ENCODE measurements around the gene MACO1.
"Not testable (repeated sequence)": the region's sequence is repeated elsewhere in the genome, so short reads cannot be mapped to it uniquely, and the experiment has no call there.

The MACO1 gene

DNA sequence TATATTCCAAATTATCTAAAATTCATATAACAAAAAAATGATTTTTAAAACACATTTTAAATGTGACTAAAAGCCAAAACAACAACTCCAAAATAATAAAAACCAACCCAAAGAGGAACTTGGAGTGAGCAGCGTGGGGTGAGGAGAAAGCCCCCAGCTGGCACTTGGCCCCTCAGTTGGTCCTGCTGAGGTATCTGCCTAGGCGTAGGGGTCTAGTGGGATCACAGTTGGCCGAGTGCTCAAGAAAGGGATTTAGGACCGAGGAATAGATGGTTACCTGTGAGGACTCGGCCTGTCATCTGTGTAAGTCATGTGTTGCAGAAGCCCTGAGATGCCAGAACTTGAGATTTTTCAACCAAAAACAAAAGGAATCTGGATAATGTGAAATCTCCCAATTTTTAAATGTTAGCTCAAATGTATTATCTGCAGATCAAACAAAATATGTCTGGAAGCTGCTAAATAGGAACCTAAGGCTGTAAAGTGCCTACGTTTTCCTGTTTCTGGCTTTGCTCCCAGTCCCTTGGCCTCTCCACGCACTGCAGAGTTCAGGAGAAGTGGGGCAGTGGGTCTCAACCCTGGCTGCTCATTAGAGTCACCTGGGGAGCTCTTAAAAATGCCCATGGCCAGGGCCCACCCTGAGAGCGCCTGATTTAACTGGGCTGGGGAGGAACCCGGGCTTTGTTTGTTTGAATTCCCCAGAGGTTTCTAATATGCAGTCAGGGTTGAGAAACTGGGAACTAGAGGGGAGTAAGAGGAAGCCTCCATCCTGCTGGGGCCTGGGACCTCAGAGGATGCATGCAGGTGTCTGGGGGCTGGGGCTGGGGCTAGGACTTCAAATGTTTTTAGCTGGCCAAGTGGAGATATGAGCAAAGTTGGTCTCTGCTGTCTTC lies 74.3 kb downstream of the MACO1 start:
- intact Hi-C loops (cut with DNase I; ENCODE audit: low total_unique reads): no loop called here
- no peak overlapping the region for H3K4me3 ChIP-seq
- no peaks in the 10 kb centered on the region for H3K9me3 ChIP-seq
- peaks cover 6 to 62% (median 52%) of the 10 kb centered on the region in 4 donors for H3K4me1 ChIP-seq
- H3K36me3 ChIP-seq: peaks cover 0 to 5% (median 0%) of the 10 kb centered on the region in 3 donors
- no peaks in the 10 kb centered on the region for H3K27me3 ChIP-seq
- DNase-seq: no peak
- peak overlapping the region in 1 of 2 donors; percentile 42 for H3K27ac ChIP-seq
- TF ChIP-seq, protein P1, sequence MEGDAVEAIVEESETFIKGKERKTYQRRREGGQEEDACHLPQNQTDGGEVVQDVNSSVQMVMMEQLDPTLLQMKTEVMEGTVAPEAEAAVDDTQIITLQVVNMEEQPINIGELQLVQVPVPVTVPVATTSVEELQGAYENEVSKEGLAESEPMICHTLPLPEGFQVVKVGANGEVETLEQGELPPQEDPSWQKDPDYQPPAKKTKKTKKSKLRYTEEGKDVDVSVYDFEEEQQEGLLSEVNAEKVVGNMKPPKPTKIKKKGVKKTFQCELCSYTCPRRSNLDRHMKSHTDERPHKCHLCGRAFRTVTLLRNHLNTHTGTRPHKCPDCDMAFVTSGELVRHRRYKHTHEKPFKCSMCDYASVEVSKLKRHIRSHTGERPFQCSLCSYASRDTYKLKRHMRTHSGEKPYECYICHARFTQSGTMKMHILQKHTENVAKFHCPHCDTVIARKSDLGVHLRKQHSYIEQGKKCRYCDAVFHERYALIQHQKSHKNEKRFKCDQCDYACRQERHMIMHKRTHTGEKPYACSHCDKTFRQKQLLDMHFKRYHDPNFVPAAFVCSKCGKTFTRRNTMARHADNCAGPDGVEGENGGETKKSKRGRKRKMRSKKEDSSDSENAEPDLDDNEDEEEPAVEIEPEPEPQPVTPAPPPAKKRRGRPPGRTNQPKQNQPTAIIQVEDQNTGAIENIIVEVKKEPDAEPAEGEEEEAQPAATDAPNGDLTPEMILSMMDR (IDR thresholded peaks at IDR 0.05): no peak

DNA sequence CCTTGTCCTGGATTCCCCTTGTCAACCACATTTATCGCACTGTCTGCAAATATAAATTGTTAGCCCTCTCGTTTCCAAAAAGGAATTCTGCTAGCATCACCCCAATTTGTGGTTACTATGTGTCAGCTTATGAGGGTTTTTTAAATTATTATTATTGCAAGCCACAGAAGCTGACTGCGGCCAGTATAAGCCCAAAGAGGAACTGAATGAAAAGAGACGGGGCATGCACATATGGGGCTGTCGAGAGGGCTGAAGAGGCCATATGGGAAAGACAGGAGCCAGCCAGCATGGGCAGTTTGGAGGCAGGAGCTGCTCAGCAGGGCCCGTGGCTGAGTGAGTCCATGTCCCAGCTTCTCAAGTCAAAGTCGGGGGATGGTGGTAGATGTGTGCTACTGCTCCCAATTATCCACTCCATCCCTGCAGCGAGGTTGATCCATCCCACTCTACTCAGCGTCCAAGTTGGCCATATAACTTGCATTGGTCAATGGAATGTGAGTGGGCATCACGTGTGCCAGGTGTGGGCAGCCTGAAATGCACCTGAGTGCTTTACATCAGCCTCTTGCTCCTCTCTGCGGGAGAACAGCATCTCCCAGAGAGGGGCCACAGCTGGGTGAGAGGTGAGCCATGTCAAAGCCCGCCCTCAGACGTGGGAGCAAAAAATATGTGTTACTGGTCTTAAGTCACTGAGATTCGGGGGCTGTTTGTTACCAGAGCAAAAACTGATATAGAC lies 75.1 kb downstream of the MACO1 start:
- DNase-seq: no peak
- H3K27me3 ChIP-seq: no peaks in the 10 kb centered on the region
- intact Hi-C loops (cut with DNase I; ENCODE audit: low total_unique reads): no loop called here
- H3K9me3 ChIP-seq: no peaks in the 10 kb centered on the region
- H3K4me1 ChIP-seq: peaks cover 6 to 53% (median 43%) of the 10 kb centered on the region in 4 donors
- H3K36me3 ChIP-seq: peaks cover 0 to 5% (median 0%) of the 10 kb centered on the region in 3 donors
- TF ChIP-seq, protein P1 (IDR thresholded peaks at IDR 0.05): no peak
- H3K4me3 ChIP-seq: no peak overlapping the region
- peak overlapping the region in 1 of 2 donors; percentile 42 for H3K27ac ChIP-seq

DNA sequence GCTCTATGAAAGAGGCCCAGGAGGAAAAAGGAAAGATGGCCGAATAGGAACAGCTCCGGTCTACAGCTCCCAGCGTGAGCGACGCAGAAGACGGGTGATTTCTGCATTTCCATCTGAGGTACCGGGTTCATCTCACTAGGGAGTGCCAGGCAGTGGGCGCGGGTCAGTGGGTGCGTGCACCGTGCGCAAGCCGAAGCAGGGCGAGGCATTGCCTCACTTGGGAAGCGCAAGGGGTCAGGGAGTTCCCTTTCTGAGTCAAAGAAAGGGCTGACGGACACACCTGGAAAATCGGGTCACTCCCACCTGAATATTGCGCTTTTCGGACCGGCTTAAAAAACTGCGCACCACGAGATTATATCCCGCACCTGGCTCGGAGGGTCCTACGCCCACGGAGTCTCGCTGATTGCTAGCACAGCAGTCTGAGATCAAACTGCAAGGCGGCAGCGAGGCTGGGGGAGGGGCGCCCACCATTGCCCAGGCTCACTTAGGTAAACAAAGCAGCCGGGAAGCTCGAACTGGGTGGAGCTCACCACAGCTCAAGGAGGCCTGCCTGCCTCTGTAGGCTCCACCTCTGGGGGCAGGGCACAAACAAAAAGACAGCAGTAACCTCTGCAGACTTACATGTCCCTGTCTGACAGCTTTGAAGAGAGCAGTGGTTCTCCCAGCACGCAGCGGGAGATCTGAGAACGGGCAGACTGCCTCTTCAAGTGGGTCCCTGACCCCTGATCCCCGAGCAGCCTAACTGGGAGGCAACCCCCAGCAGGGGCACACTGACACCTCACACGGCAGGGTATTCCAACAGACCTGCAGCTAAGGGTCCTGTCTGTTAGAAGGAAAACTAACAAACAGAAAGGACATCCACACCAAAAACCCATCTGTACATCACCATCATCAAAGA lies 76.1 kb downstream of the MACO1 start:
- H3K27me3 ChIP-seq; intact Hi-C loops (cut with DNase I; ENCODE audit: low total_unique reads): not testable (repeated sequence)

DNA sequence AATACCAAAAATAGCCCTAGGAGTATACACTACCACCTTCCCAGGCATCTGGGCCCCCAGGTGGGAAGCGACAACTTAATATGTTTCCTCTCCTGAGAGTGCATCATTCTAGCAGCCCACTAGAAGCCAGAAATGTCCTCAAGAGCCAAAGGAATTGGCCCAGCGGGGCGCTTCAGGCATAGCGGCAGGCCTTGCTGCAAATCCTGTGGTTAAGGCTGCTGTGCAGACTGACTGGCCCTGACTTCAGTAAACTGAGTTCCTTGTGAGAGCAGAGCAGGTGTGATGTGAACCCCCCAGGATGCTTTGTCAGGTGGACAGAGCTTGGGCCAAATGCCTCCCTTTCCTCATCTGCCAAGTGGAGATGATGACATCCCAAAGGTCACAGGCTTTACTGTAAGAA lies 83.0 kb downstream of the MACO1 start:
- Histone ChIP-seq H3K36me3 (no peaks in the 10 kb centered on the region), H3K27ac (no peak overlapping the region), H3K27me3 (no peaks in the 10 kb centered on the region), H3K4me1 (no peaks in the 10 kb centered on the region), H3K9me3 (no peaks in the 10 kb centered on the region), H3K4me3 (no peak overlapping the region)
- intact Hi-C loops (cut with DNase I; ENCODE audit: low total_unique reads): no loop called here
- peak in 1 of 2 donors; percentile 21 for DNase-seq
- TF ChIP-seq, protein P1 (IDR thresholded peaks at IDR 0.05): no peak

More for the DNA sequence above, 76.1 kb downstream of the MACO1 start:
- H3K4me1 ChIP-seq: peaks cover under 1 to 43% (median 34%) of the 10 kb centered on the region in 4 donors
- not testable (repeated sequence) for DNase-seq, H3K9me3 ChIP-seq, H3K4me3 ChIP-seq, H3K36me3 ChIP-seq, H3K27ac ChIP-seq

DNA sequence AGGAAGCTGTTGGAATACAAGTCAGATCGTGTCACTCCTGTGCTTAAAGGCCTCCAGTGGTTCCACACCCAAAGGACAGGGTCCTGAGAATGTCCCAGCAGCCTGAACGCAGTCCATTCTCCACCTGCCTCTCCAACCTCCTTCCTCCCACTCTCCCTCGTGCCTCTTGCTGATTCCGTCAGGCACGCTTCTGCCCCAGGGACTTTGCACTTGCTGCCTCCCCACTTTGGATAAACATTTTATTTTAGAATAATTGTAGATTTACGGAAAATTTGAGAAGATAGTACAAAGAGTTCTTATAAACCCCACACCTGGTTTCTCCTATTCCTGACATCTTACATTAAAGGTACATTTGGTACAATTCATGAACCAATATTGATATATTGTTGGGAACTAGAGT lies 84.3 kb downstream of the MACO1 start:
- H3K9me3 ChIP-seq: no peaks in the 10 kb centered on the region
- no peak for DNase-seq
- intact Hi-C loops (cut with DNase I; ENCODE audit: low total_unique reads): no loop called here
- H3K27me3 ChIP-seq: no peaks in the 10 kb centered on the region
- TF ChIP-seq, protein P1 (IDR thresholded peaks at IDR 0.05): no peak
- no peaks in the 10 kb centered on the region for H3K4me1 ChIP-seq
- no peaks in the 10 kb centered on the region for H3K36me3 ChIP-seq
- no peak overlapping the region for H3K27ac ChIP-seq
- H3K4me3 ChIP-seq: no peak overlapping the region

All from tibial artery (tissue), 4 donors.